NCI-H2227 (cell line): Measurements from ENCODE around the gene SLC4A7.
A peak's percentile ranks its signal among the peaks of the same experiment; 100 is the strongest.
"Not testable (repeated sequence)": the region's sequence is repeated elsewhere in the genome, so short reads cannot be mapped to it uniquely, and the experiment has no call there.

Experiments used
- DNase-seq: peaks from one replicate; lab custom pipeline; 2025; ENCODE audit not compliant: unreplicated experiment; lab: John Stamatoyannopoulos, UW

SLC4A7 gene

GRCh38 chr3:27438352-27438751, 45.8 kb downstream of the SLC4A7 start:
- not testable (repeated sequence) for DNase-seq

GRCh38 chr3:27431116-27431515, 53.1 kb downstream of the SLC4A7 start:
- no peak for DNase-seq

- DNase-seq: no peak
Observed at GRCh38 chr3:27429909-27430308, 54.3 kb downstream of the SLC4A7 start.

GRCh38 chr3:27428446-27428845, 55.7 kb downstream of the SLC4A7 start:
- no peak for DNase-seq

GRCh38 chr3:27426926-27427325, 57.3 kb downstream of the SLC4A7 start:
- no peak for DNase-seq

- DNase-seq: no peak
Observed at GRCh38 chr3:27425896-27426565, 58.2 kb downstream of the SLC4A7 start.

GRCh38 chr3:27424812-27425521, 59.2 kb downstream of the SLC4A7 start:
- DNase-seq: not testable (repeated sequence)

GRCh38 chr3:27423463-27423862, 60.7 kb downstream of the SLC4A7 start:
- no peak for DNase-seq

- DNase-seq: no peak
Observed at GRCh38 chr3:27422617-27423016, 61.6 kb downstream of the SLC4A7 start.

- DNase-seq: no peak
Observed at GRCh38 chr3:27415202-27415601, 69.0 kb downstream of the SLC4A7 start.

GRCh38 chr3:27392950-27393679, 91.1 kb downstream of the SLC4A7 start:
- no peak for DNase-seq

GRCh38 chr3:27392414-27392813, 91.8 kb downstream of the SLC4A7 start:
- not testable (repeated sequence) for DNase-seq

GRCh38 chr3:27391796-27392195, 92.4 kb downstream of the SLC4A7 start:
- no peak for DNase-seq

GRCh38 chr3:27387625-27388024, 96.6 kb downstream of the SLC4A7 start:
- no peak for DNase-seq

- no peak for DNase-seq
Observed at GRCh38 chr3:27385504-27385903, 98.7 kb downstream of the SLC4A7 start.

GRCh38 chr3:27384191-27384590, 100.0 kb downstream of the SLC4A7 start:
- DNase-seq: no peak

- no peak for DNase-seq
Observed at GRCh38 chr3:27380433-27381357, 103.5 kb downstream of the SLC4A7 start.

GRCh38 chr3:27378331-27378730, 105.9 kb downstream of the SLC4A7 start:
- no peak for DNase-seq

- DNase-seq: no peak
Observed at GRCh38 chr3:27376109-27376772, 107.9 kb downstream of the SLC4A7 start.

- peak; percentile 90 for DNase-seq
Observed at GRCh38 chr3:27368831-27369607, 115.2 kb downstream of the SLC4A7 start, which contains the start of gene NEK10. NEK10 (minus strand) TSS chr3:27369383; CDS start chr3:27352882, 16,501 bp downstream.
